HCT116 (cell line): Measurements from ENCODE around the gene PARD6G. TPM values are rescaled to one million over a fixed set of nuclear protein-coding genes. Genes with fewer than 3 reads are reported as not detected.

Experiments
- ATAC-seq: fragments of 200-7000 bp; cut with Tn5 transposase; 2 replicates; pipeline ENCODE4 v1.9.1; 2020; ENCODE audit warnings: mild to moderate bottlenecking, moderate library complexity
- BruUV-seq: library from RNA; stranded (reverse); fragments of 400-500 nt; replicated peaks from 2 replicates; lab custom pipeline; 2021; lab: Mats Ljungman, UMichigan
- CTCF ChIA-PET: fragments of 300-600 bp; sonication (Branson Sonifier 250); formaldehyde crosslinking; loops from one replicate; lab custom pipeline; 2021; ENCODE audit warnings: antibody characterized with exemption; lab: Charles Lee
- POLR2A ChIA-PET: fragments of 300-600, 350-600 bp; sonication (Branson Sonifier 250); formaldehyde crosslinking; loops from one replicate; lab custom pipeline; 2021; ENCODE audit warnings: antibody characterized with exemption; lab: Charles Lee
- RAD21 ChIA-PET, 2 experiments: fragments of 300-600 bp; sonication (Branson Sonifier 250); formaldehyde crosslinking; loops; one replicate each; lab custom pipeline; 2023; ENCODE audit warnings: low total read pairs in 2 of 2; ENCODE audit not compliant: uncharacterized antibody in 2 of 2, unreplicated experiment in 2 of 2, low non-redundant PET in 1 of 2; lab: Charles Lee
- DNase-seq: peaks from one replicate; pipeline ENCODE4 v3.0.0-alpha.2; 2010; ENCODE audit warnings: low read depth, low spot score
- H2AFZ ChIP-seq: fragments of 200-600 bp; shearing (Covaris generic), sonication (generic); 2 replicates; pipeline ENCODE4 v1.6.1; 2017; ENCODE audit warnings: low read depth, mixed run types, mixed read lengths, antibody characterized with exemption, low read length; ENCODE audit not compliant: poor library complexity, severe bottlenecking
- H3K27ac ChIP-seq: 2 replicates; pipeline ENCODE4 v1.5.1; 2012; ENCODE audit warnings: low read depth, low read length
- H3K27me3 ChIP-seq: fragments of 200-600 bp; sonication (generic); 2 replicates; pipeline ENCODE4 v1.6.1; 2016; ENCODE audit warnings: mixed run types, low read length, mixed read lengths; ENCODE audit not compliant: insufficient read depth
- H3K36me3 ChIP-seq, 2 experiments: fragments of 200-500 bp in 1 of 2; fragments of 200-600 bp in 1 of 2; sonication (Bioruptor generic) in 1 of 2; sonication (generic) in 1 of 2; 2 replicates each; pipeline versions ENCODE4 v1.5.1 to v1.6.1; 2014 to 2016; ENCODE audit warnings: low read length in 2 of 2, inconsistent platforms in 1 of 2, mixed read lengths in 1 of 2, mixed run types in 1 of 2; ENCODE audit not compliant: insufficient read depth in 2 of 2, control insufficient read depth in 1 of 2
- H3K4me1 ChIP-seq, 2 experiments: fragments of 200-600 bp in 1 of 2; sonication (generic) in 1 of 2; 2 replicates each; pipeline versions ENCODE4 v1.5.1 to v1.6.1; 2012 to 2017; ENCODE audit warnings: low read length in 2 of 2, inconsistent platforms in 1 of 2, mild to moderate bottlenecking in 1 of 2, mixed read lengths in 1 of 2, mixed run types in 1 of 2, moderate library complexity in 1 of 2; ENCODE audit not compliant: insufficient read depth in 2 of 2, control insufficient read depth in 1 of 2
- H3K4me2 ChIP-seq: fragments of 200-600 bp; sonication (generic); 2 replicates; pipeline ENCODE4 v1.6.1; 2017; ENCODE audit warnings: mixed run types, low read length, mixed read lengths
- H3K4me3 ChIP-seq, 2 experiments: fragments of 200-600 bp in 1 of 2; sonication (generic) in 1 of 2; replicated peaks in 1 of 2; 2 replicates each; pipeline ENCODE4 v1.5.1; 2011 to 2016; ENCODE audit warnings: low read length in 2 of 2, control low read depth in 1 of 2, low read depth in 1 of 2, mild to moderate bottlenecking in 1 of 2, mixed read lengths in 1 of 2, mixed run types in 1 of 2
- H3K79me2 ChIP-seq: fragments of 200-600 bp; sonication (generic); 2 replicates; pipeline ENCODE4 v1.6.1; 2017; ENCODE audit warnings: mild to moderate bottlenecking, mixed run types, low read length, moderate library complexity, mixed read lengths; ENCODE audit not compliant: insufficient read depth
- H3K9ac ChIP-seq: fragments of 200-600 bp; sonication (generic); 2 replicates; pipeline ENCODE4 v1.6.1; 2016; ENCODE audit warnings: low read length, mixed read lengths
- H3K9me2 ChIP-seq: fragments of 200-600 bp; sonication (generic), shearing (Covaris generic); 2 replicates; pipeline ENCODE4 v1.6.1; 2017; ENCODE audit warnings: mixed run types, mild to moderate bottlenecking, moderate library complexity; ENCODE audit not compliant: insufficient read depth
- H3K9me3 ChIP-seq, 2 experiments: fragments of 200-500 bp in 1 of 2; fragments of 200-600 bp in 1 of 2; sonication (Bioruptor generic) in 1 of 2; sonication (generic) in 1 of 2; 2 replicates each; pipeline ENCODE4 v1.6.1; 2014 to 2017; ENCODE audit warnings: low read length in 2 of 2, mixed read lengths in 2 of 2, inconsistent platforms in 1 of 2, low read depth in 1 of 2, mild to moderate bottlenecking in 1 of 2, mixed run types in 1 of 2, moderate library complexity in 1 of 2; ENCODE audit not compliant: control insufficient read depth in 1 of 2, insufficient read depth in 1 of 2
- H4K20me1 ChIP-seq: fragments of 200-600 bp; sonication (generic), shearing (Covaris generic); 2 replicates; pipeline ENCODE4 v1.6.1; 2017; ENCODE audit warnings: mixed run types, mild to moderate bottlenecking, moderate library complexity; ENCODE audit not compliant: insufficient read depth
- CBX3 ChIP-seq: IDR thresholded peaks from 2 replicates; pipeline ENCODE4 v1.6.1; 2012; ENCODE audit warnings: low read depth
- CEBPB ChIP-seq: IDR thresholded peaks from 2 replicates; pipeline ENCODE4 v1.6.1; 2012; ENCODE audit warnings: low read depth
- EGR1 ChIP-seq: IDR thresholded peaks from 2 replicates; pipeline ENCODE4 v1.6.1; 2012; ENCODE audit warnings: low read depth
- ELF1 ChIP-seq: IDR thresholded peaks from 2 replicates; pipeline ENCODE4 v1.6.1; 2012; ENCODE audit warnings: low read depth, borderline replicate concordance
- FOSL1 ChIP-seq: IDR thresholded peaks from 2 replicates; pipeline ENCODE4 v1.6.1; 2012; ENCODE audit warnings: low read depth
- JUND ChIP-seq: IDR thresholded peaks from 2 replicates; pipeline ENCODE4 v1.6.1; 2012
- MAX ChIP-seq: IDR thresholded peaks from 2 replicates; pipeline ENCODE4 v1.6.1; 2012
- POLR2A ChIP-seq: IDR thresholded peaks from 2 replicates; pipeline ENCODE4 v1.7.0; 2011; ENCODE audit warnings: borderline replicate concordance; ENCODE audit not compliant: insufficient read depth, insufficient read length; ENCODE audit errors: extremely low read depth
- POLR2AphosphoS5 ChIP-seq: IDR thresholded peaks from 2 replicates; pipeline ENCODE4 v1.6.1; 2011; ENCODE audit warnings: mild to moderate bottlenecking, low read depth, low read length, moderate library complexity
- RAD21 ChIP-seq: IDR thresholded peaks from 2 replicates; pipeline ENCODE4 v1.6.1; 2012; ENCODE audit warnings: low read depth, mild to moderate bottlenecking
- SIN3A ChIP-seq: IDR thresholded peaks from 2 replicates; pipeline ENCODE4 v1.6.1; 2012; ENCODE audit warnings: low read depth
- SP1 ChIP-seq: IDR thresholded peaks from 2 replicates; pipeline ENCODE4 v1.6.1; 2012; ENCODE audit warnings: low read depth
- YY1 ChIP-seq: IDR thresholded peaks from 2 replicates; pipeline ENCODE4 v1.6.1; 2011; ENCODE audit warnings: low read length, low read depth, moderate library complexity, mild to moderate bottlenecking; ENCODE audit not compliant: insufficient replicate concordance; ENCODE audit errors: extremely low read depth
- ZFX ChIP-seq: fragments of 450-650 bp; IDR thresholded peaks from 2 replicates; pipeline ENCODE4 v1.6.1; 2017
- ZNF274 ChIP-seq: fragments of 200-500 bp; sonication (Bioruptor generic); IDR thresholded peaks from 2 replicates; pipeline ENCODE4 v1.6.1; 2014; ENCODE audit warnings: mild to moderate bottlenecking, low read depth, low read length, inconsistent platforms
- intact Hi-C: fragments of 100-400 bp; cut with micrococcal nuclease; formaldehyde crosslinking; loops from 2 replicates; pipeline ENCODE4 v1.10.0; 2022
- total RNA-seq: library from RNA; stranded (reverse); gene quantifications from one replicate; pipeline ENCODE4 v1.2.1, GENCODE V29; 2021; ENCODE audit not compliant: unreplicated experiment

Gene PARD6G
- total RNA-seq, 1 experiment from 2014 or later, result 12.8 TPM

- no TSS peak for BruUV-seq
- intact Hi-C loops, result no loop called here
- ChIA-PET POLR2A (no interaction called here), CTCF (no interaction called here), RAD21 (no interaction called here)
- Histone ChIP-seq H3K9me2 (no peaks in the 10 kb centered on the region), H3K27ac (no peak overlapping the region), H3K79me2 (no peaks in the 10 kb centered on the region), H2AFZ (no peak overlapping the region), H3K9ac (no peak overlapping the region), H4K20me1 (no peaks in the 10 kb centered on the region), H3K36me3 (no peaks in the 10 kb centered on the region), H3K4me3 (no peak overlapping the region), H3K4me2 (no peak overlapping the region), H3K4me1 (no peaks in the 10 kb centered on the region), H3K9me3 (no peaks in the 10 kb centered on the region), H3K27me3 (no peaks in the 10 kb centered on the region)
- ATAC-seq, result no peak
- TF ChIP-seq ELF1 (no peak), CBX3 (no peak), POLR2A (no peak), ZNF274 (no peak), SIN3A (no peak), CEBPB (no peak), RAD21 (no peak), ZFX (no peak), MAX (no peak), JUND (no peak), POLR2AphosphoS5 (no peak), YY1 (no peak), FOSL1 (no peak)
- no peak for DNase-seq
Observed at GRCh38 chr18:80169607-80170006, 77.7 kb downstream of the PARD6G start.

GRCh38 chr18:80168982-80169381, 78.3 kb downstream of the PARD6G start:
- H3K27me3 ChIP-seq, result no peaks in the 10 kb centered on the region
- H2AFZ ChIP-seq, result no peak overlapping the region
- H3K9ac ChIP-seq, result no peak overlapping the region
- DNase-seq (no peak), ATAC-seq (no peak)
- intact Hi-C loops, result no loop called here
- no peaks in the 10 kb centered on the region for H3K4me1 ChIP-seq
- H3K4me2 ChIP-seq, result no peak overlapping the region
- RAD21 ChIA-PET, result no interaction called here
- POLR2A ChIA-PET, result no interaction called here
- H3K4me3 ChIP-seq, result no peak overlapping the region
- CTCF ChIA-PET, result no interaction called here
- H4K20me1 ChIP-seq, result no peaks in the 10 kb centered on the region
- H3K9me2 ChIP-seq, result no peaks in the 10 kb centered on the region
- H3K79me2 ChIP-seq, result no peaks in the 10 kb centered on the region
- H3K36me3 ChIP-seq, result no peaks in the 10 kb centered on the region
- TF ChIP-seq POLR2AphosphoS5, result no peak
- no peak for TF ChIP-seq ELF1
- TF ChIP-seq SP1, result no peak
- TF ChIP-seq CBX3, result no peak
- no peak for TF ChIP-seq SIN3A
- no peak for TF ChIP-seq FOSL1
- TF ChIP-seq EGR1, result no peak
- TF ChIP-seq CEBPB, result no peak
- H3K9me3 ChIP-seq, result 0 out of 4 replicates have a peak, but pooled peaks cover 0 to 3% of the 10 kb centered on the region in 2 experiments
- no TSS peak for BruUV-seq
- H3K27ac ChIP-seq, result no peak overlapping the region
